NCI-H128 (cell line): Measurements from ENCODE around the gene TSPAN14.
"Not testable (repeated sequence)": the region's sequence is repeated elsewhere in the genome, so short reads cannot be mapped to it uniquely, and the experiment has no call there.

Experiments
- DNase-seq: peaks from one replicate; lab custom pipeline; 2025; ENCODE audit not compliant: unreplicated experiment; lab: John Stamatoyannopoulos, UW

TSPAN14 gene

GRCh38 chr10:80453842-80454512 lies at the start of gene TSPAN14:
Gene TSPAN14 (plus strand): TSS chr10:80454310. CDS start chr10:80489234, 34,924 bp downstream.
- DNase-seq = no peak

DNA sequence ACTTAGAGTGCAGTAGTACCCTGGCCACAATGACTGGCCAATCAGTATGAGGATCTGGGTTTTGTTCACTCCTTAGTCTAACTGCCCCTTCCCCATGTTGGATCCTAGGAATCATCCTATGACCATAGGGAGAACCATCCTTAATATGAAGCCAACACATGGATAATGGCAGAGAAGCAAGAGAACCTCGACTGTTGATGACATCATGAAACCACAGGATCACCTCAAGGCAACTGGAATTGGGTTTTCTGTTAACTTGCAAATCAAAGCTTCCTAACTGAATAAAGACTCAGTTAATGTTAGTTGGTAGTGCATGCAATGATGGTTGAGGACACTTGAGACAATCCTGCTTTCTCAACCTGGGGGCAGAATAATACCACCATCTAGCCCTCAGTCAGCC lies 49.1 kb upstream of the TSPAN14 start:
- DNase-seq = no peak

- DNase-seq = peak; percentile 5
These were observed 48.5 kb upstream of the TSPAN14 start for GRCh38 chr10:80405626-80406025.

DNA sequence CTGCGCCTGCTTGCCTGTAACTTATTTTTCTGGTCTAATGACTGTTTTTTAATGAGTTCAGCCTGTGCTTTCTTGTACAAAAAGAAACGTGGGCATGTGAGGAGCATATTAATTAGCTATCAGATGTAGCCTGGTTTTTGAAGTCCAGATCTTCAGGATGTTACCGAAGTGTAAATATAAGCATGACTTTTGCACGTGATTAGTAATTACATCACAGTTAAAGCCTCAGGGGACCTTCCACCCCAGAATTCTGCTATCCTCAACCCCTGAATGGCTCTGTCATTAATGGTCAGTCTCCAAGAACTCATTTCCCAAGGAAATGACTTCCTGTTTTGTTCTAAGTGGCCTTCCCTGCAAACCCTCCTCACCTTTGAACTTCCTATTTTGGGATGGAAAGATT lies 47.9 kb upstream of the TSPAN14 start:
- DNase-seq = no peak

DNA sequence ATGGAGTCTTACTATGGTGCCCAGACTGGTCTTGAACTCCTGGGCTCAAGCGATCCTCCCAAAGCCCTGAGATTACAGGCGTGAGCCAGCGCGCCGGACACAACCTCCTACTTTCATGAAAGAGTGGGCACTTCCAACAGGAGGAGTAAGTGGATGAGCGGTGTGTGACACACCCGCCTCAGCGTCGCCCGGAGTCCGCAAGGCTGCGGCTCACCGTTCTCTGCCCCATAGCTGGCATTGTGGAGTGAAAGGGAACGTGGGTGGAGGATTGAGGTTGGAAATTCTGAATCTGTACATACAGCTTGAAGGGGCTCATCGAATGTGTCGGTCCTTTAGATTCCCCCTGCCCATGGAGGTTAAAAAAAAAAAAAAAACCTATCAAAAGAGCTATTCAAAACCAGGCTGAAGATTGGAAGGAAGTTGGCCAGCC lies 46.3 kb upstream of the TSPAN14 start:
- DNase-seq = no peak

DNA sequence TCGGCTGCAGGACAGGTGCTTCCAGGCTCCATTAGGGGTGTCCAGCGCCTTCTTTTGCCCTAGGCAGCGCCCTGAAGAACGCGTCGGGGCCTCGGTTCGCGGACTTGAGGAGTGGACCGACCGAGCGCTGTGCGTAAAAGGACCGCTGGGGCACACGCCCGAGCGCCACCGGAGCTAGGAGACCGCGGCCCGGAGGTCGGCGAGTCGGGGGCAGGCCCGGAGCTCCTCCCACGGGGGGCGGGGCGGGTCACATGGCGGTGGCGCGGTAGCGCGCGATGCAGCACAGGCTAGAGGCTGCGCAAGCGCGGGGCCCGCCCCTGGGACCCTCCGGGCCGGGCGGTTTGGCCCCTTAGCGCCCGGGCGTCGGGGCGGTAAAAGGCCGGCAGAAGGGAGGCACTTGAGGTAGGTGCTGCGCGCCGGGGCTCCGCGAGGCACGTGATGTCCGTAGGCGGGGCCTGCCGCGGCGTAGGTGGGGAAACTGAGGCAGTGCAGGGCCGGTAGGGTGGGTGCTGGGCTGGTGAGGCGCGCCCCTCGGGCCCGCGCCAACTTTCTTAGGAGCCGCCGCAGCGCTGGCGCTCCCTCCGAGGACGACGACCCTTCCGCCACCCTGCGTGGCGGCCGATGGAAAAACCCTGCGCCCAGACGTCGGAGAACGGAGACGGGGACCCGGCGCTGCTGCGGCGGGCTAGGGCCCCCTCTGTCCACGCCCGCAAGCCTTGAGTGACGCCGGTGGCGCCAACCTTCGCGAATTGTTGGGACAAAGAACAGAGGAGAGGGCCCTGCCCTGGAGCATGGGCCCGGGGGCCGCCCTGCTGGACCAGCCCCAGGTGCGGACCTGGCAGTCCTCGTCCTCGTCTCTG lies 45.6 kb upstream of the TSPAN14 start, which contains the start of gene PRXL2A:
Gene PRXL2A (plus strand): TSS at position 310 of the 860 bp plus-strand sequence. CDS start 11,917 bp downstream, outside the sequence.
- DNase-seq = peak; percentile 31

GRCh38 chr10:80409121-80409520 lies 45.0 kb upstream of the TSPAN14 start:
- no peak for DNase-seq

DNA sequence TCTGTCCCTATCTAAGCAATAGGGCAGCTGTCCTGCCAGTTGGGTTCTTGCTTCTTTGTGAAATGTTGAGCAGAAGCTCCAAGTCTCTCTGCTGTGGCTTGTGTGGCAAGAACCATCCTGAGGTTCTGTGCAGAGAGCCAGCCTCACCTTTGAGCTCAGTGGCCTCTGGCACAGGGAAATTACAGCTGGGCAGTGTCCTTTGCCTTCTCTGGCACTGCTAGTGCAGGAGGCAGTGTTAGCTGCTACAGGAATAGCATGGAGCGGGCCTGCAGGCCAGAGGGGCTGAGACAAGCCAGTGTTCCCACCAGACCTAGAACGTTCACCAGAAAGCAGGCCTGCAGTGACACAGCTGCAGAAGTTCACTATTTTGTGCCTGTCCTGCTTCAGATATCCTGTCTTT lies 44.0 kb upstream of the TSPAN14 start:
- no peak for DNase-seq

- DNase-seq = no peak
These were observed 43.4 kb upstream of the TSPAN14 start for GRCh38 chr10:80410578-80411145.

DNA sequence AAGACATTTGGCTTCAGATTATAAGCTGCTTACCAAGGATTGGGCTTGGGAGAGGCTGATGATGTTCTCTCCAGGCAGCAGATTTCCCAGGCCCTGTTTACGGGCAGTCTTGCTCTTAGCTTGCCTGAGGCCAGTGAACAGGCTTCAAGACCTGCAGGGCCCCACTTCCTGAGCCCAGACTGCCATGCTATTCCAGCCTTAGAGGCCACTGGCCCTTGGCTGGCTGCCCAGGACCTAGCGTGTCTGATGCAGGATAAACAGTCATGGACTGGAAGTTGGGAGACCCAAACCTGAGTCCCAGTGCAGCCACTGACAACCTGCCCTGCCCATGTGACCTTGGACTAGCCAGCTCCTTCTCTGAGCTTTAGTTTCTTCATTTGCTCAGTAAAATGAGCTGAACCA lies 42.8 kb upstream of the TSPAN14 start:
- no peak for DNase-seq

GRCh38 chr10:80411681-80412220 lies 42.4 kb upstream of the TSPAN14 start:
- DNase-seq = no peak

DNA sequence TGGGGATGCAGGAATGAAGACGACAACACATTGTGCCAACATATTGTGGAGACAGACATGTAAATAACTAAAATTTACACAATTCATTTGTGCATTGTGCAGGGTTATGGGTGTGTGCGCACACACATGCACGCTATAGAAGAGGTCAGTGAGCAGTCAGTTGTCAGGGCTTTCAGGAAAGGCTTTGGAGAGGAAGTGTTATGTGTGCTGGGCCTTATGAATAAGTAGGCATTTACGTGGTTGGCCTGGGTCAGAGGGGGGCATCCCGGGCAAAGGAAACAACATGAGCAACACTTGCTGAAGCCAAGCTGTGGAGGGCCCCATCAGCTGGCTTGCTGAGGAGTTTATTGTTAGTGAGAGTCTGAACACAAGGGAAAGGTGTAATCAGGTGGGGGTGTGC lies 41.6 kb upstream of the TSPAN14 start:
- DNase-seq = no peak

DNA sequence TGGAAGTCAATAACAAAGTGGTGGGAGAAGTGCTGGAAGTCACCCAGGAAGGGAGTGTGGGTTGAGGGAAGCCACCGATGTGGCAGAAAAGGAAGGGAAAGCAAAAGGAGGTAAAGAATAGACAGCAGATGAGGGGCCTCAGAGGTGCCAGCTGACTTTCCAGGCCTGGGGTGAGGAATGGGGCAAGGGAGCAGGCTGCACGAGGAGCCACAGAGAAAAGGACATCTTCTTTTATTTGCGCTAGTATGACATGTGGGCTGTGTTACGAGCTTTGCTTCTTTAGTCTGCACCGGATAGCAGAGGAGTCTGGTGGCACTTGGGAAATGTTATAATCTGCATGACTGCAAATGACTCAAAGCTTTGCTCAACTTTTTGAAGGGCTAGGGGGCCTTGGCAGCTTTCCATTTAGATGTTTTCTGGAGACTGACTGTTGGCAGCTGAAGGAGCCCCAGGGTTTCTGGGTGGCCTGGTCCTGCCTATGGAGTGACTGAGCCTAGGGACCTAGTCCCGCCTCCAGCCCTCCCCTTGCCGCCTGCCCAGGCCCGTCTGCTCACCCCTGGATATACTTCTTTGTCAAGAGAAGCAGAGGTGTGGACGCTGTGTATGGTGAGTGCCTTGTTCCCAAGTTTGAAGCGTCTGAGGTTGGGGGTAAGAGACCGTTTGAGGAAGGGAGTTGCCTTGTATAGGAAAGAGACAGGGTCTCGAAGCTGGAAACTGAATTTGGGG lies 40.7 kb upstream of the TSPAN14 start:
- DNase-seq = no peak

DNA sequence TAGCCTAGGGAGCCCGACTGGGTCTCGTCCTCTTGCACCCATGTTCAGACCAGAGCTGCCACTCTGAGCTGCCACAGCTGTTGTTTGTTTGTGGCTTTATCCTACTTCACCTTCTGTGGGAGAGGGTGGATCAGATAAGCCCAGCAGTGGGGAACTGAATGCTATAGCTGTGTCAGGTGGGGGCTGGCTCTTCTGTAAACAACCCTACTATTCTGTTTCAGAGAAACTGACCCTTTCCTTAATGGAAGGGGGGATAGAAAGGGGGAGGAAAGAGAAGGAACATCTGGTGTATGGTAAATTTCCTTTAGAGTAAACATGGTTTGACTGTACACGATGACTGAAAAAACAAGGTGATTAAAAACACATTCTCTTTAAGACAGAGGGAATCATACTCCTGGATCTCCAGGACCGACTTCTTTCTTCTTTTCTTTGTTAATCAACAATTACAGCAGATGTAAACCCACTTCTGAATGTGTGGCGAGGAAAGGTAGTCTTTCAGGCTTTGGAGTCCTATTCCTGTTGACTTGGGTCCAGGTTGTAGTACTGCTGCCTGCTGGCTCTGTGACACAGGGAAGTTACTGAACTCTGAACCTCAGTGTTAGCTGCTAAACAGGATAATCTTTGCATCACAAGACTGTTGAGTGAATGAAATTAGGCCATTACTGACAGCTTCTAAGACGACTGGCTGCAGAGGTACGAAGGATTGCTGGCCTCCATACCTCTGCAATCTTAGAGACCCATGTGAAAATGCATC lies 39.8 kb upstream of the TSPAN14 start:
- DNase-seq = no peak

- DNase-seq = no peak
These were observed 38.2 kb upstream of the TSPAN14 start for GRCh38 chr10:80415734-80416478.

- DNase-seq = no peak
These were observed 37.5 kb upstream of the TSPAN14 start for GRCh38 chr10:80416479-80417098.

DNA sequence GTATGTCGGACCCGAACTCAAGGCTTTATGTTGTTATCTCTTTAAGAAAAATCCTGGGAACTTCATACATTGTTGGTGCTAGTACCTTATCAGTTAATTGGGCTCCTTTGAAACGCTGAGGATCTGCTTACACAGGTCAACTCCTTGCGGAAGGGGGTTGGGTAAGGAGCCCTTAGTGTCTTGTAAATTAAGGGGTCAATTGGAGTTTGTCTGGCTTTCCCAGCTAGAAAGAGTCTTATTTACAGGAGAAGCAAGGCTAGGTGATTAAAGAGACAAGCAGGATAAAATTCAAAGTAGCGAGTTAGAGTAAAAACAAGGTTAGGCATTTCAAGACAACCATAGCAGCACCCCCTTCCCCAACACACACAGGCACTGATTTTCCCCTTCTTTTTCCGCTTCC lies 36.9 kb upstream of the TSPAN14 start:
- not testable (repeated sequence) for DNase-seq

DNA sequence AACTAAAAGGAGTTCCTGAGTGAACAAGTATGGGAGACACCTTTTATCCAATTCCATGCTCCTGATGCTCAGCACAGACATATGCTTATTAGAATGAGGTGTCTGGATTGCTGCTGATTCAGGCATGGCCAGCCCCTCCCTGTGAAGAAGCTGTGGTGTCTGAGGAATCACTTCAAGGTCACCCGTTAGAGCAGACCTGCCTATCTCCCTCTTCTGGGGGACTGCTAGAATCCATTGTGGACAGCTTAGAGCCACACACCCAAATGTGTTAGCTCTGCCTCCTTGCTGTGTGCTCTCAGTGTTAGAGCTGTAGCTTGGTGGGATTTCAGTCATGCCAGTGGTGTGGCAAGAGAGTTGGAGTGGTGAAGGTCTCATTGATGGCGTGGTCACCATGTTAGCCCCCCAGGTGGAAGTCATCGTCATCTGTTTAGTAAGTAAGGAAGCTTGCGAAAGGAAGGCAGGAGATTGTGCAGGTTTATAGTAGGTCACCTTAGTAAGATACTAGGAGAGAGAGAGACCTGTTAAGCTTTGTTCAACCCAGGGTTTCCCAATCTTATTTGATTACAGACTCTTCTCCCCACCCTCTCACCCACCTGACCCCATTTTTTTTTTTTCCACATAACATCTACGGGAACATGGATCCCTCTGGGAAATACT lies 32.9 kb upstream of the TSPAN14 start:
- DNase-seq = no peak
